ENCODE data around the gene MMS22L. TPM values are rescaled to one million over a fixed set of nuclear protein-coding genes. Genes with fewer than 3 reads are reported as not detected.
"Not testable (repeated sequence)": the region's sequence is repeated elsewhere in the genome, so short reads cannot be mapped to it uniquely, and the experiment has no call there.

The MMS22L gene
- total and polyA plus RNA-seq, 2 experiments from 2014 or later, result 2.7 to 10.1 TPM

- Histone ChIP-seq H3K9me2 (replicated peaks; ENCODE audit: insufficient read depth) (no peaks in the 10 kb centered on the region), H3K4me3 (no peak overlapping the region), H3K27me3 (no peaks in the 10 kb centered on the region), H3K4me2 (no peak overlapping the region), H3K36me3 (replicated peaks; ENCODE audit: insufficient read depth, low read depth) (no peaks in the 10 kb centered on the region), H3K9me3 (ENCODE audit: low read depth) (no peaks in the 10 kb centered on the region), H3K27ac (no peak overlapping the region), H3K79me2 (no peaks in the 10 kb centered on the region), H3K4me1 (ENCODE audit: insufficient read depth) (no peaks in the 10 kb centered on the region), H4K20me1 (ENCODE audit: insufficient read depth, poor library complexity, severe bottlenecking) (no peaks in the 10 kb centered on the region), H2AFZ (no peak overlapping the region)
- WGBS (ENCODE audit: low lambda C conversion rate, missing lambda C conversion rate), result 81% methylated on average over 2 of the region's 2 CpGs
- TF ChIP-seq EZH2phosphoT487 (IDR thresholded peaks at IDR 0.05; ENCODE audit: low read depth, severe bottlenecking, unreplicated experiment) (no peak), CTCF (IDR thresholded peaks at IDR 0.05; ENCODE audit: poor library complexity) (no peak), EZH2 (IDR thresholded peaks at IDR 0.05; ENCODE audit: borderline replicate concordance) (no peak)
- DNase-seq (ENCODE audit: low spot score), result no peak
Measured at GRCh38 chr6:97176468-97176867, 106.5 kb downstream of the MMS22L start.

- H3K79me2 ChIP-seq, result no peaks in the 10 kb centered on the region
- WGBS (ENCODE audit: low lambda C conversion rate, missing lambda C conversion rate), result 63% methylated on average over 4 of the region's 4 CpGs
Measured at GRCh38 chr6:97175806-97176205, 107.2 kb downstream of the MMS22L start.

GRCh38 chr6:97174471-97174870 lies 108.5 kb downstream of the MMS22L start:
- H3K27me3 ChIP-seq, result no peaks in the 10 kb centered on the region
- WGBS (ENCODE audit: low lambda C conversion rate, missing lambda C conversion rate), result 94% methylated on average over 2 of the region's 2 CpGs
- H3K9me3 ChIP-seq (ENCODE audit: low read depth), result no peaks in the 10 kb centered on the region
- H3K4me3 ChIP-seq, result no peak overlapping the region
- no peaks in the 10 kb centered on the region for H3K79me2 ChIP-seq
- no peaks in the 10 kb centered on the region for H4K20me1 ChIP-seq (ENCODE audit: insufficient read depth, poor library complexity, severe bottlenecking)
- DNase-seq (ENCODE audit: low spot score), result no peak
- no peak overlapping the region for H3K4me2 ChIP-seq
- H3K9me2 ChIP-seq (replicated peaks; ENCODE audit: insufficient read depth), result no peaks in the 10 kb centered on the region
- no peak overlapping the region for H3K27ac ChIP-seq
- TF ChIP-seq CTCF (IDR thresholded peaks at IDR 0.05; ENCODE audit: poor library complexity) (no peak), EZH2phosphoT487 (IDR thresholded peaks at IDR 0.05; ENCODE audit: low read depth, severe bottlenecking, unreplicated experiment) (no peak), EZH2 (IDR thresholded peaks at IDR 0.05; ENCODE audit: borderline replicate concordance) (no peak)
- no peaks in the 10 kb centered on the region for H3K36me3 ChIP-seq (replicated peaks; ENCODE audit: insufficient read depth, low read depth)
- H3K4me1 ChIP-seq (ENCODE audit: insufficient read depth), result no peaks in the 10 kb centered on the region
- H2AFZ ChIP-seq, result no peak overlapping the region

More at GRCh38 chr6:97175806-97176205, 107.2 kb downstream of the MMS22L start:
- H4K20me1 ChIP-seq (ENCODE audit: insufficient read depth, poor library complexity, severe bottlenecking), result no peaks in the 10 kb centered on the region
- no peak overlapping the region for H3K27ac ChIP-seq
- H3K4me1 ChIP-seq (ENCODE audit: insufficient read depth), result no peaks in the 10 kb centered on the region
- H3K36me3 ChIP-seq (replicated peaks; ENCODE audit: insufficient read depth, low read depth), result no peaks in the 10 kb centered on the region
- H3K4me3 ChIP-seq, result no peak overlapping the region
- no peaks in the 10 kb centered on the region for H3K9me2 ChIP-seq (replicated peaks; ENCODE audit: insufficient read depth)
- H3K4me2 ChIP-seq, result no peak overlapping the region
- no peaks in the 10 kb centered on the region for H3K9me3 ChIP-seq (ENCODE audit: low read depth)
- no peak for DNase-seq (ENCODE audit: low spot score)
- no peak overlapping the region for H2AFZ ChIP-seq
- TF ChIP-seq CTCF (IDR thresholded peaks at IDR 0.05; ENCODE audit: poor library complexity), result no peak
- no peak for TF ChIP-seq EZH2phosphoT487 (IDR thresholded peaks at IDR 0.05; ENCODE audit: low read depth, severe bottlenecking, unreplicated experiment)
- TF ChIP-seq EZH2 (IDR thresholded peaks at IDR 0.05; ENCODE audit: borderline replicate concordance), result no peak
- no peaks in the 10 kb centered on the region for H3K27me3 ChIP-seq

GRCh38 chr6:97160280-97160679 lies 122.7 kb downstream of the MMS22L start:
- Histone ChIP-seq H3K27me3 (no peaks in the 10 kb centered on the region), H2AFZ (no peak overlapping the region), H3K4me3 (no peak overlapping the region), H3K4me2 (no peak overlapping the region), H4K20me1 (ENCODE audit: insufficient read depth, poor library complexity, severe bottlenecking) (no peaks in the 10 kb centered on the region), H3K9me2 (replicated peaks; ENCODE audit: insufficient read depth) (no peaks in the 10 kb centered on the region), H3K27ac (no peak overlapping the region), H3K79me2 (no peaks in the 10 kb centered on the region), H3K36me3 (replicated peaks; ENCODE audit: insufficient read depth, low read depth) (peaks cover 3% of the 10 kb centered on the region), H3K4me1 (ENCODE audit: insufficient read depth) (no peaks in the 10 kb centered on the region), H3K9me3 (ENCODE audit: low read depth) (peaks cover 3% of the 10 kb centered on the region)
- DNase-seq (ENCODE audit: low spot score), result no peak
- TF ChIP-seq EZH2phosphoT487 (IDR thresholded peaks at IDR 0.05; ENCODE audit: low read depth, severe bottlenecking, unreplicated experiment) (no peak), EZH2 (IDR thresholded peaks at IDR 0.05; ENCODE audit: borderline replicate concordance) (no peak), CTCF (IDR thresholded peaks at IDR 0.05; ENCODE audit: poor library complexity) (no peak)

- not testable (repeated sequence) for H3K79me2 ChIP-seq; H3K27ac ChIP-seq; H3K9me3 ChIP-seq (ENCODE audit: low read depth); H3K36me3 ChIP-seq (replicated peaks; ENCODE audit: insufficient read depth, low read depth); H3K27me3 ChIP-seq; H3K4me2 ChIP-seq; H4K20me1 ChIP-seq (ENCODE audit: insufficient read depth, poor library complexity, severe bottlenecking); H3K4me1 ChIP-seq (ENCODE audit: insufficient read depth); H3K9me2 ChIP-seq (replicated peaks; ENCODE audit: insufficient read depth); H2AFZ ChIP-seq; H3K4me3 ChIP-seq; DNase-seq (ENCODE audit: low spot score)
- 95% methylated on average over 5 of the region's 5 CpGs for WGBS (ENCODE audit: low lambda C conversion rate, missing lambda C conversion rate)
Measured at GRCh38 chr6:97155447-97155846, 127.6 kb downstream of the MMS22L start.
